ENCODE data around the gene CARD16.

GRCh38 chr11:105071089-105071732 lies 26.1 kb upstream of the CARD16 start:
- TF ChIP-seq CTCF (IDR thresholded peaks at IDR 0.05; ENCODE audit: poor library complexity) (no peak), EZH2 (IDR thresholded peaks at IDR 0.05; ENCODE audit: borderline replicate concordance) (no peak)

Measured in hepatocyte (in vitro differentiated cells).